ENCODE measurements around the gene GPR146.
"Not testable (repeated sequence)": the region's sequence is repeated elsewhere in the genome, so short reads cannot be mapped to it uniquely, and the experiment has no call there.

GPR146 gene

GRCh38 chr7:1044189-1045068 lies at the start of gene GPR146:
Gene GPR146, plus strand, starts transcription at chr7:1044546. Its CDS starts 12,970 bp downstream, at chr7:1057516.
- peak; percentile 89 for DNase-seq

- no peak for DNase-seq
Measured at GRCh38 chr7:994592-995308, 49.6 kb upstream of the GPR146 start.

GRCh38 chr7:995571-995970 lies 48.8 kb upstream of the GPR146 start:
- DNase-seq, result no peak

GRCh38 chr7:996079-996872 lies 48.1 kb upstream of the GPR146 start:
- no peak for DNase-seq

- no peak for DNase-seq
Measured at GRCh38 chr7:997404-998395, 46.6 kb upstream of the GPR146 start.

GRCh38 chr7:999149-999879 lies 45.0 kb upstream of the GPR146 start:
- DNase-seq, result no peak

- DNase-seq, result no peak
Measured at GRCh38 chr7:999941-1000935, 44.1 kb upstream of the GPR146 start.

- DNase-seq, result not testable (repeated sequence)
Measured at GRCh38 chr7:1001069-1001770, 43.1 kb upstream of the GPR146 start.

GRCh38 chr7:1002026-1002425 lies 42.3 kb upstream of the GPR146 start:
- not testable (repeated sequence) for DNase-seq

GRCh38 chr7:1002445-1002844 lies 41.9 kb upstream of the GPR146 start:
- not testable (repeated sequence) for DNase-seq

GRCh38 chr7:1004018-1004852 lies 40.1 kb upstream of the GPR146 start:
- no peak for DNase-seq

GRCh38 chr7:1005303-1005702 lies 39.0 kb upstream of the GPR146 start:
- no peak for DNase-seq

- no peak for DNase-seq
Measured at GRCh38 chr7:1007901-1008300, 36.4 kb upstream of the GPR146 start.

GRCh38 chr7:1008733-1009363 lies 35.5 kb upstream of the GPR146 start:
- DNase-seq, result no peak

- no peak for DNase-seq
Measured at GRCh38 chr7:1009747-1010146, 34.6 kb upstream of the GPR146 start.

- DNase-seq, result no peak
Measured at GRCh38 chr7:1010226-1010625, 34.1 kb upstream of the GPR146 start.

GRCh38 chr7:1011297-1012003 lies 32.9 kb upstream of the GPR146 start:
- DNase-seq, result no peak
